Measurements from ENCODE around the gene KNDC1.

The KNDC1 gene

DNA sequence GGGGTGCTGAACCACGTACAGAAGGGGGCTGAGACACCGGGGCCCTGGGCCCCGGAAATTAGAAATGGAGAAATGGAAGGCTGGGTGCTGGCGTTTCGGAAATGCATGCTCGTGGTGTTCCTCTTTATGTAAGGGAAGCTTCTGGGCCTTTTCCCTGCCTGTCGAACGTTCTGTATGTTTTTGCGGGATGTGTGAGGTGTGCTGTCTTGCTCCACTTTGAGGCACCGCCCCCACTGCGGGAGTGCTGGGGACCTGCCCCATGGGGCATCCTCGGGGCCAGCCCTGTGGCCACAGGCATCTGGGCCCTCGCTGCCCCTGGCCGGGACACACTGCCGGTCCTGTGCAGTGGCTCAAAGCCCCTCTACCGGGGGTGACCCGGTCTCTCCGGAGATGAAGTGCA, 75.9 kb downstream of the KNDC1 start:
- in situ Hi-C loops (cut with MboI; ENCODE audit: low sequenced_read_pairs), result no loop called here

DNA sequence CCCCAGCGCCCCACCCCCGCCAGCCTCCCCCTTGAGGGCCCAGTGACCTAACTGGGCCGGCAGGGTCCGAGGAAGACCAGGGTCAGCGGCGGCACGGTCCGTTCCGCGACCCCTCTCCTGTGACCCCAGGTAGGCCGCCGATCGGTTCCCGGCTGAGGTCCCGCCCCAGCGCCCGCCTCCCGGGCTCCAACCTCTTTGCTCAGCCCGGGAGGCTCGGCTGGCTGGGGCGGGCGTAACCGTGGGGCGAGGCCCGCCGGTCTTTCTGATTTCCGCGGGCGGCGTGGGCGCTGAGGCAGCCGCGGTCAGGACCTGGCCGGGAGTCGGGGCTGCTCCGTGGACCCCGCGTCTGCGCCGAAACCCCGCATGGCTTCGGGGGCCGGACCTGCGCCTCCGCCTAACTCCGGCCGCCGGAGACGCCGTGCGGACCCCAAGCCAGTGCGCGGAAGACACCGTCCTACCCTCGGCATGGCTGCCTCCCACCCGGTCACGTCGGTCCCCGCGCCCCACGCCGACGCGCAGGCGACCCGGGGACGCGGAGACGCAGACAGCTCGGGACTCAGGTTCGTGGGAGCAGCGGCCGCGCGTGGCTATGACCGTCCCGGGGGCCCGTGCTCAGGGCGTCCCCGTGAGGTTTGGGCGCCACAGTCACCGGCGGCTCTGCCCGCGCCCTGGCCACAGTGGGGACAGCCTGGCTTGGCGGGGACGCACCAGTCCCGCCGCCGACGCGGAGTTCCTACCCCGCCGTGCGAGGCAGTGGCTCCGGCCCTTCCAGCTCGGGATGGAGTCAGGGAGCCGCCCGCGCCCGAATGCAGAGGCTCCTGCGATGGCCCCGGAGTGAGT, 76.6 kb downstream of the KNDC1 start:
- in situ Hi-C loops (cut with MboI; ENCODE audit: low sequenced_read_pairs), result no loop called here

DNA sequence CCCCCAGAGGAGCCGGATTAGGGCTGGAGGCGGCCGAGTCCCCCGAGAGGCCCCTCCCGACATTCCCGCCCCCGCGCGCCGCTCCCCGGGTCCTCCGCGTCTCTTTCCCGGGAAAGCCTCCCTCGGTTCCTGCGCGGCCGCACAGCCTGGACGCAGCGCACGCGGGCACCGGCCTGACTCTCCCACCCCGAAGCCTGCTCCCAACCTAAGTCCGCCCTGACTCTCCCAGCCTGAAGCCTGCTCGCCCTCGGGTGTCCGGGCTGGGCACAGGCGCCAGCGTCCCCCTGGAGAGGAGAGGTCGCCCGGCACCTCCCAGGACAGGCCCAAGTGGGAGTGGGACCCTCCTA, 77.2 kb downstream of the KNDC1 start:
- in situ Hi-C loops (cut with MboI; ENCODE audit: low sequenced_read_pairs), result no loop called here

DNA sequence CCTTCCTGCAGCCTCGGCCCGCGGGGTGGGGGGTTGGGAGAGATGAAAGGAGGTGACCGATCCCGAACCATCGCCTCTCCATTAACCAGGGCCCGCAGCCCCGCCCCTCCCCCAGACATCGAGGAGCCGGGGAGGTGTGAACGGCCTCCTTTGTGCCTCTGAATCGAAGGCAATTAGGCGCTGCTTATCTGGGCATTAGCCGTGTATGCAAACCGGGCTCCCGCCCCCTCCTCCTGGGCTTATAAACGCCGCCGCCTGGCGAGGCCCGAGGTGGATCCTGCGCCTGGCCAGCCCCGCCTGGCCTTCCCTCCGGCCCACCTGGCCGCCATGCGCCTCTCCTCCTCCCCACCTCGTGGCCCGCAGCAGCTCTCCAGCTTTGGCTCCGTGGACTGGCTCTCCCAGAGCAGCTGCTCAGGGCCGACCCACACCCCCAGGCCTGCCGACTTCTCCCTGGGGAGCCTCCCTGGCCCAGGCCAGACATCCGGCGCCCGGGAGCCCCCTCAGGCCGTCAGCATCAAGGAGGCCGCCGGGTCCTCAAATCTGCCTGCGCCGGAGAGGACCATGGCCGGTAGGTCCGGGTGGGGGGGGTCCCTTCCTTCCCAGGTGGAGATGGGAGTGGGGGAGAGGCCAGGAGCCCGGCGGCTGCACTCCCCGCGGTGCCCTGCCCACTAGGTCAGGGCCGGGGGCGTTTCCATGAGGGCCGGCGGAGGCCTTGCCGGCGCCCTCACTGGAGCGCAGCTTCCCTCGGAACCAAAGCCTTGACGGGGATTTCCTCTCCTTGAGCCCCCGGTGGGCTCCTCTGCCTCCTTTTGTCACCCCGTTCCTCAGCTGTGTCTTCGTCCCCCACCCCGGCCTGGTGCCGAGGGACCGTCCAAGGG, 77.8 kb downstream of the KNDC1 start, which contains the start of gene VENTX:
VENTX (plus strand) TSS at position 268 of the 878 bp plus-strand sequence; CDS start at position 328, 60 bp downstream.
- in situ Hi-C loops (cut with MboI; ENCODE audit: low sequenced_read_pairs), result no loop called here

DNA sequence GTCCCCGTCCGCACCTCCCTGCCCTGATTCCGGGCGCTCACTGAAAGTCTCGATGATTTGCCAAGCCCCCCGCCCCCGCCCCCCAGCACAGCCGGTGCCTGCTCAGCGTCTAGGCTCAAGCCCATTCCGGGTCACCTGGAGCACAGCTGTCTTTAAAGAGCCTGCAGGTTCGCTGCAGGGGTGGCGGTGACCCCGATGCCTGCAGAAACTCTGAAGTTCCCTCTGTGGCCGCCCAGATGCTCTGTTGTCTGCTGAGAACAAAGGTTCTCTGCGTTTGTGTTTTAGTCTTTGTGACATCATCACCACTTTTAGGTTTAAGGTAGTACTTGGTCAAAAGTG, 78.4 kb downstream of the KNDC1 start:
- in situ Hi-C loops (cut with MboI; ENCODE audit: low sequenced_read_pairs), result no loop called here

DNA sequence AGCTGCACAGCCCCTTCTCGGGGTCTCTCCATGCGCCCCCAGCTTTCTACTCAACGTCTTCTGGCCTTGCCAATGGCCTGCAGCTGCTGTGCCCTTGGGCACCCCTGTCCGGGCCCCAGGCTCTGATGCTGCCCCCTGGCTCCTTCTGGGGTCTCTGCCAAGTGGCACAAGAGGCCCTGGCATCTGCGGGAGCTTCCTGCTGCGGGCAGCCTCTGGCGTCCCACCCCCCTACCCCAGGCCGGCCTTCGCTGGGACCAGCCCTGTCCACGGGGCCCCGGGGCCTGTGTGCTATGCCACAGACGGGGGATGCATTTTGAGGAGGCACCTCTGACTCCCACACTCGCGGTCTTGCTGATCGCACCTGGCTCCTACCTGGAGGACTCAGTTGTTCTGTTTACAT, 80.0 kb downstream of the KNDC1 start:
- in situ Hi-C loops (cut with MboI; ENCODE audit: low sequenced_read_pairs), result no loop called here

DNA sequence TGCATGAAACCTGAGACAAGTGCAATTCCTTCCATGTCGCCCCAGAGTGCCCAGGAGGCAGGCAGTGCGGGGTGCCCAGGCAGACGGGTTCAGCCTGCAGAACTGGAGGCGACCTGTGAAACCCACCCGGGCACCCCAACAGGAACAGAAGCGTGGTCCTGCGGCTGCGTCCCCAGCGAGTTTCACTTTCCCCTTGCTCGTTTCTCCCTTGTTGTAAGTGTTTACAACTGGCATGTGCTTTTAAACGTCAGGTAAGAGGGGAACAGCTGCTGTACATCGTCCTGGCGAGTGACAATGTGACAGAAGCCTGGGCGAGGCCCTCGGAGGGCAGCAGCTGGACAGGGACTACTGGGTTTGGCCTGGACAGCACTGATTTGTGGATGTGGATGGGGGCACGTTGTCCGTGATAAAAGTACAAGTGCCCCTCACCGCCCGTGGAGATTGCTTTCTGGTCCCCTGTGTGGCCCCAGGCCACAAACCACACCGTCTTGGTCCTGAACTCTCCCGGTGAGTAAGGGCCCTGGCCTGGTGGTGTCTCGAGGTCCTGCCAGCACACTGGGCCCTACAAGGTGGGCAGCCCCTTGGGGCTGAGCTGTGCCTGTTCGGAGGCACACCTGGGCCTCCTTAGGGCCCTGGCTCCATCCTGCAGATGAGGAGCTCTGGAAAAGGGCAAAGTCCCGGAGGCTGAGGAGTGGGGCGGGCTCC, 81.6 kb downstream of the KNDC1 start:
- in situ Hi-C loops (cut with MboI; ENCODE audit: low sequenced_read_pairs), result no loop called here

DNA sequence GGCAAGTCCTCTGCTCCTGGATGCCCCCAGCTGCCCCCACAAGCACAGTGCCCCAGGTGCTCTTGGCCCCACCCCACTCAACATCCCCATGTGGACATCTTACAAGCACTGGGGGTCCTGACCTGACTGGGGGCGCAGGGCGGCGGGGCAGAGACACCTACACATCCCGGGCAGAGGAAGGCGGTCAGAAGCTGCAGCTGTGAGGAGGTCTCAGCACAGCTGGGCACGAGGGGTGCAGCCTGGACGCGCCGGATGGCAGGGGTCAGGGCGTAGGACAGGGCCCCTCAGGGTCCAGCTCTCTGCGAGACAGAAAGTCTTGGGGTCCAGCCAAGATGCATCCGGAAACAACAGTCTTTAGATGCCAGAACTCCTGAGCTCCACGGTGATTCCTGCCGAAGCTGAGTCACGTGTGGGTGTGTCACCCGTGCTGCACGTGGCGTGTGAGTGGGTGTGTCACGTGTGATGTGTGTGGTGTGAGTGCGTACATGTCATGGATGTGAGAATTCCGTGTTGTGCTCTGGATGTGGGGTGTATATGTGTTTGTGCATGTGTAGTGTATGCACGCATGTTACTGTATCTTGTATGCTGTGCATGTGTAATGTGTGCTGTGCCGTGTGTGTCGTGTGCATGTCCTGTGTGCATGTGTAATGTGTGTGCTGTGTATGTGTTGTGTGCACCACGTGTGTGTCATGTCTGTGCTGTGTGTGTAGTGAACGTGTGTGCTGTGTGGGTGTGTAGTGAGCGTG, 82.8 kb downstream of the KNDC1 start:
- in situ Hi-C loops (cut with MboI; ENCODE audit: low sequenced_read_pairs), result no loop called here

DNA sequence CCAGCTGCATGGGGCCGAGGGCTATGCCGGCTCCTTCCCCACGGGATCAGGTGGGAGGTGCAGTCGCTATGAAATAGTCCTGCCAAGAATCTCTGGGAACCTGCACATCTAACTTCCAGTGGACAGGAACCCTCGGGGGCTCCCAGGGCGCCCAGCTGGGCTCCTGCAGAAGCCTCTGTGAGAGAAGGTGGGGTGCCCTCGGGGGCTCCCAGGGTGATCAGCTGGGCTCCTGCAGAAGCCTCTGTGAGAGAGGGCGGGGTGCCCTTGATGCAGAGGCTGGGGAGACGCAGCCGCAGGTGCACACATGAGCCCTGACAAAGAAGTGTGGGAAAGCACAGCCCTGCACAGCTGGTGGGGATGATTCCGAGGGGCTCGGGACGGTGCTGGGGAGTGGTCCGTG, 83.6 kb downstream of the KNDC1 start:
- in situ Hi-C loops (cut with MboI; ENCODE audit: low sequenced_read_pairs), result no loop called here

DNA sequence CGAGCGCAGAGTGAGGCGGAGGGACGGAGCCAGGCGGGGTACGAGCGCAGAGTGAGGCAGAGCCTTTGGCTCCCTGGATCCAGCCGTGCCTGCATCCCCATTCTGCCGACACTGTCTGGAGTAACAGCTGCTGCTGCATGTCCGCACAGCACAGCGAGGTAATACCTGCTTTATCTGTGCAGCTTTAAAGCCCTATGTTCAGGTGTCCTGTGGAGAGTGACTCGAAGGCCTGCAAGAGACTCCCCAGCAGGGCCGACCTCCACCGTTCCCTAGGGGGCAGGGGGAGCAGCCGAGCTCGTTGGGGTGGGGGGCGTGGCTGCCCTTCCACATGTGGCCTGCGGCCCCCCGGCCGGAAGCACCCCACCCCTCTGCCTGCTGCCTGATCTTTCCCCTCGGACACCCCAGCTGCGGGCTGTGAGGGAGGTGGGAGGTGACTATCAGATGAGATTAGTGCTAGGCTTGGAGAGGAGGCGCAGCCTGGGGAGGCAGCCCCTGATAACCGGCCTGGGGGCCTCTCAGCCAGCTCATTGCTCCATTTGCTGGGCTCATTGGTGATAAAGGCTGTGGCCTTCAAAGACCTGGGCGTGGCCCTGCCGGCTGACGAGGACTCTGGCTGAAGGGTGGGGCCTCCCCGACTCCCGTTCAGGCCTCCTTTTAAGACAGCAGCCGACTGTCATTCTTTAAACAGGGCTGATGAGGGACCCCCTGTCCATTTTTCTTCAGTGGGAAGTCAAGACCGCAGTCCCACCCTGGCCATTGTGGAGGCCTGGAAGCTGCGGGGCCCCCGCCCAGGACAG, 85.6 kb downstream of the KNDC1 start:
- in situ Hi-C loops (cut with MboI; ENCODE audit: low sequenced_read_pairs), result no loop called here

DNA sequence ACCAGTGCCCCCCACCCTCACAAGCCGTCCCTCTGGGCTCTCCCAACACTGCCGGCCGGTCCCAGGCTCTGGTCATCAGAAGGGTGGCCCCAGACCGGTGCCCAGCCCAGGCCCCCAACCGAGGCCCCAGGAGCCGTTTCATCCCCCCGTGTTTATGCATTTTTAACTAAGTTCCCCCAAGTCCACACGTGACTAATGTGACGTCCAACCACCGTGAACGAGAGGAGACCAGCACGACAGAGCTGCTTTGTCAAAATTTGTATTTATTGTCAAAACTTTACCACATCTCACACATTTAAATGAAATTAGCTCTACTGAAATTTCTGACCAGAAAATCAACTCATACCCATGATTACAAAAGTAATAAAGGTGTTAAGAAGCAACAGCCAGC, 86.2 kb downstream of the KNDC1 start:
- in situ Hi-C loops (cut with MboI; ENCODE audit: low sequenced_read_pairs), result no loop called here

DNA sequence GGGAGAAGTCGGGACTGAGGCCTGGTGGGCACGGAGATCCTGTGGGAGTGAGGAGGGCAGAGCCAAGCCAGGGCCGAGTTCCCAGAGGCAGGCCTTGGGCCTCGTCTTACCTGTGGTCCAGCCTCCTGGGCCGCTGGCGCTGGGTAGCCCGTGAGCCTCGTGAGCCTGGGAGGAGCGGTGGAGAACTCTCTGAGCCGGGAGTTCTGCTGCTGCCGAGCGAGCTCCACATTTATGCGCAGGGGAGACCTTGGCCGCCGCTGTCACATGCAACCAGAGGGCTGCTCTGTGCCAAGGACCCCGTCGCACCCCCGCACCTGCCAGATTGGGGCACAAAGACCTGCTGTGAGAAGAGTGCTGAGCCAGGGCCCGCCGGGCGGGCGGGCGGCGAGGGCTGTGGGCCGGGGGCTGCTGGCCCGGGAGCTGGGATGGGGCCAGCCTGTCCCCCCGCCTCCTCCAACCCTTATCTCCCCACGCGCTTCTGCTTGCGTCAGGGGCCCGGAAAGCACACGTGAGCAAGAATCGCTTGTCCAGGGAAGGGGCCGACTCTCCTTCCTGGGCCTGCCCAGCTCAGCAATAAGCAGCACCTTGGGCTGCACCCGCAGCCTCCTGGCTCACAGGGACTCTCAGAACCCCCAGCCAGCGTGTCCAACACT, 87.8 kb downstream of the KNDC1 start:
- in situ Hi-C loops (cut with MboI; ENCODE audit: low sequenced_read_pairs), result no loop called here

DNA sequence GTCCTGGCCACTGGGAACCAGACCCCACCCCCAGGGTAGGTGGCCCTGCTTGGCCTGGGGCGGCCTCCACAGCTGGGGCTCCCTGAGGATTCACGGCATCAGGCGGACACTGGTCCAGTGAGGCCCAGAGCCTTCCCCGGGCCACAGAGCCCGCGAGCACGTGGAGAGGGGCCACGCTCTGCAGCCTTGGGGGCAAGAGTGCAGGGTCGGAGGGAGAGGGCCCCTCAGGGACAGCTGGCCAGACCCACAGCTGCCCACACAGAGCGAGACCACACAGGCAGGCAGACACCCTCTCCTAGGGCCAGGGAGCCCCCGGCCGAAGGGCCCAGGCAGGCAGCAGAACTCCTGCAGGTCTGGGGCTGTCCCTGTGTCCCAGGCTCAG, 88.3 kb downstream of the KNDC1 start:
- in situ Hi-C loops (cut with MboI; ENCODE audit: low sequenced_read_pairs), result no loop called here

DNA sequence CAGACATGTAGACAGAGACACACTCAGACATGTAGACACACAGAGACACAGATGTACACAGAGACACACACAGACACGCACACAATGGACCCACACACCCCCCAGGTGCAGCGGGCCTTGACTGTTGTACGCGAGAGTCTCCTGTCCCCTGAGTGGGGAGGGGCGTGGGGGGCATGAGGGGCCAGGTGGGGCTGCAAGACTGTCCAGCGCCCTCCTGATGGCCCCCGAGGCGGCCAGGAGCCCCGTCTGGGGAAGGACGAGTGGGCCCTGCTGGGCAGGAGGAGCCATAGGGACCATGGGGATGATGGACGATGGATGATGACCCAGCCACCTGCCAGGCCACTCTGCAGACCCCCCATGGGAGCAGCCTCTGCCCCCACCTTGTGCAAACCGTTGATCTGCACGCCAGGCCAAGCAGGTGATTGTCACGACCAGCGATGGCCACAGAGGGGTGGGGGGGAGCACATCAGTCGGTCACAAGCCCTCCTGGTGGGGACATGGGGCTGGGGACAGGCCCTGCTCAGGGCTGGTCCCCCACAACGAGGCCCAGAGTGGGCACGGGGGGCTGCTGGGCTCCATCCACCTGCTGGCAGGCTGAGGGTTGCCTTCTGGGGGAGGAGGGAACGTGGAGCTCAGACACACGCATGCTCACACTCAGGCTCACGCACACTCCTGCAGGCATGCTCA, 89.2 kb downstream of the KNDC1 start:
- in situ Hi-C loops (cut with MboI; ENCODE audit: low sequenced_read_pairs), result no loop called here

DNA sequence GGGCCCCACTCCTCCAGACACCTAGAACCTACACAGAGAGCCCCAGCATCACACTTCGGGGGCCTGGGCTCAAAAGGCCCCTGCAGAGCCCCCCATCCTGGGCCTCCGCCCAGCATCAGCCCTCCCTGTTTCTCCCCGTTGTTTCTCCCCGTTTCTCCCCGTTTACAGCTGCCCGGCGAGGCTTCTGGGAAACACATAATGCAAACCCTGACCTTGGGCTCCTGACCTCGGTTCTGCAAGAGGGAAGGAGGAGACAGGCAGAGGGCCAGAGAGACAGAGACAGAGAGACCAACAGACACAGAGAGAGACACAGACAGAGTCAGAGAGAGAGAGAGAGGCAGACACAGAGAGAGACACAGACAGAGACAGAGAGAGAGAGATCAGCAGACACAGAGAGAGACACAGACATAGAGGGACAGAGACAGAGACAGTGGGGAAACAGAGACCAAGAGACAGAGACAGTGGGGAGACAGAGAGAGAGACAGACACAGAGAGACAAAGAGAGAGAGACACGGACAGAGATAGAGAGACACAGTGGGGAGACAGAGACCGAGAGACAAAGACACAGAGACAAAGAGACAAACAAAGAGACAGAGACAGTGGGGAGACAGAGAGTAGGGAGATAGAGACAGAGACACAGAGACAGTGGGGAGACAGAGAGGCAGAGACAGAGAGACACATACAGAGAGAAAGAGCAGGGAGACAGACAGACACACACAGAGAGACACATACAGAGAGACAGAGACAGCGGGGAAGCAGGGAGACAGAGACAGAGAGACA, 90.1 kb downstream of the KNDC1 start:
- in situ Hi-C loops (cut with MboI; ENCODE audit: low sequenced_read_pairs), result no loop called here

DNA sequence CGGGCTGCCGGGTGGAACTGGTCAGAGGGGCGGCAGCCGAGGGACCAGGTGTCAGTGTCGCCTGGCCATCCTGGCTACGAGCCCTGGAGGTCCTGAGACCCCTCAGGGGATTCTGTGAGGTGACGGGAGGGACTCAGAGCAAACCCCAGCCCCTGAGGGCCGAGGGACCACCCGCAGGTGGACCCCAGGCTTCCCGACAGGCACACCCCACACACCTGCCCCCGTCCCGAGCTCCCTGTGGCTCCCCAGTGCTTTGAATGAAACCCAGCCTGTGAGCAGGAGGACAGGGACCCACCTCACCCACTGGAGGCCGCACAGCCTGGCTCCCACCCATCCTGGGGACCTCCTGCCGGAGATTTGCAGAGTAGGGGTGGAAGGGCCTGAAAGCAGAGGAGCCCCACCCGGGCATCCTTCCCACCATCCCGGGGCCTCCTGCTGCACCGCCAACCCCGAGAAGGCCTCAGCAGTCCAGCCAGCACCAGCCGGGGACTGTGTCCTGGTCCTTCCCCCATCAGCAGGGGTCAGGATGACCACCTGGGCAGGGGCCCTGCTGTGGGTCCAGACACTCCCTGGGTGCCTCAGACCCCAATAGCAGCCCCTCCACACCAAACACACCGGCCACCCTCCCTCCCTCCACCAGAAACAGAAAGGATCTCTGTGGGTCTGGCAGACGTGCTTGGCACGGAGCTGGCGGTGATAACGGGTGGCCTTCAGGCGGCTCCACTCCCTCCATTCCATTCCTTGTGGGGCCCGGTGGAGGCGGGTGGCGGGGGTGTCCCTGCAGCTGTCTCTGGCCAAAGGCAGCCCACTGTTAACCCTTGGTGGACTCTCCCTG, 91.6 kb downstream of the KNDC1 start:
- in situ Hi-C loops (cut with MboI; ENCODE audit: low sequenced_read_pairs), result no loop called here

DNA sequence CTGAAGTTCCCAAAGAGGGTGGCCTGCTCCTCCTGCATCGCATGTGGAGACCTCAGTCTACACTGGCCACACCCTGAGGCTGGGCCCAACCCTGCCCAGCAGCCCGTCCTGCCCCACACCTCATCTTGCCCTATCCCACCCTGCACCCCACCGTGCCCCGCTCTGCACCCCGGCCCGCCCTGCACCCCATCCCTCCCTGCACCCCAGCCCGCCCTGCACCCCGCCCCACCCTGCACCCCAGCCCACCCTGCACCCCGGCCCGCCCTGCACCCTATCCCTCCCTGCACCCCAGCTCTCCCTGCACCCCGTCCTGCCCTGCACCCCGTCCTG, 92.2 kb downstream of the KNDC1 start:
- in situ Hi-C loops (cut with MboI; ENCODE audit: low sequenced_read_pairs), result no loop called here
